ENCODE measurements around the gene PRPF40A. TPM values are rescaled to one million over a fixed set of nuclear protein-coding genes. Genes with fewer than 3 reads are reported as not detected.

The PRPF40A gene
- total RNA-seq, 1 donor from 2014 or later = 83.0 TPM

DNA sequence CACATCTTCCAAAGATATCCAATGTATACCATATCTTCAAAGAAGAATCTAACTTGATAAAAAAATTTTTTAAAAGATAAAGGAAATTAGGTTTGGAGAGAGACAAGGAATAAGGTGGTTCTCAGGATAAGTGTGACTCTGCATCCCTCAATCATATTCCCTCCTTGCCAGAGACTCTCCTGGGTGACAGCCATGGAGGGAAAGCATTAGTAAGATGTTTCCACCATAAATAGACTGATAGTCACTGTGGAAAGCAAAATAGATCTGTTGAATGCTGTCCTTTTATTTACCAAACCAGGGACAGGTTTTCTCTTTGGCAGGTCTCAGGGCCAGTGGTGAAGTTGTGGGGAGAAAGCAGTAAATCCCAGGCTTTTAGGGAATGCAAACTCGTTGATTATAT lies 107.6 kb downstream of the PRPF40A start:
- TF ChIP-seq, protein P1, sequence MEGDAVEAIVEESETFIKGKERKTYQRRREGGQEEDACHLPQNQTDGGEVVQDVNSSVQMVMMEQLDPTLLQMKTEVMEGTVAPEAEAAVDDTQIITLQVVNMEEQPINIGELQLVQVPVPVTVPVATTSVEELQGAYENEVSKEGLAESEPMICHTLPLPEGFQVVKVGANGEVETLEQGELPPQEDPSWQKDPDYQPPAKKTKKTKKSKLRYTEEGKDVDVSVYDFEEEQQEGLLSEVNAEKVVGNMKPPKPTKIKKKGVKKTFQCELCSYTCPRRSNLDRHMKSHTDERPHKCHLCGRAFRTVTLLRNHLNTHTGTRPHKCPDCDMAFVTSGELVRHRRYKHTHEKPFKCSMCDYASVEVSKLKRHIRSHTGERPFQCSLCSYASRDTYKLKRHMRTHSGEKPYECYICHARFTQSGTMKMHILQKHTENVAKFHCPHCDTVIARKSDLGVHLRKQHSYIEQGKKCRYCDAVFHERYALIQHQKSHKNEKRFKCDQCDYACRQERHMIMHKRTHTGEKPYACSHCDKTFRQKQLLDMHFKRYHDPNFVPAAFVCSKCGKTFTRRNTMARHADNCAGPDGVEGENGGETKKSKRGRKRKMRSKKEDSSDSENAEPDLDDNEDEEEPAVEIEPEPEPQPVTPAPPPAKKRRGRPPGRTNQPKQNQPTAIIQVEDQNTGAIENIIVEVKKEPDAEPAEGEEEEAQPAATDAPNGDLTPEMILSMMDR (IDR thresholded peaks at IDR 0.05) = no peak
- peaks cover 67% of the 10 kb centered on the region for H3K4me1 Mint-ChIP-seq (ENCODE audit: unreplicated experiment)
- H3K27ac Mint-ChIP-seq (ENCODE audit: unreplicated experiment) = no peak overlapping the region
- no peaks in the 10 kb centered on the region for H3K36me3 Mint-ChIP-seq (ENCODE audit: unreplicated experiment)
- no peak overlapping the region for H3K4me3 Mint-ChIP-seq (ENCODE audit: unreplicated experiment)
- H3K9me3 Mint-ChIP-seq (ENCODE audit: unreplicated experiment) = no peaks in the 10 kb centered on the region
- no peaks in the 10 kb centered on the region for H3K27me3 Mint-ChIP-seq (ENCODE audit: unreplicated experiment)
- DNase-seq (ENCODE audit: extremely low spot score, unreplicated experiment) = no peak

DNA sequence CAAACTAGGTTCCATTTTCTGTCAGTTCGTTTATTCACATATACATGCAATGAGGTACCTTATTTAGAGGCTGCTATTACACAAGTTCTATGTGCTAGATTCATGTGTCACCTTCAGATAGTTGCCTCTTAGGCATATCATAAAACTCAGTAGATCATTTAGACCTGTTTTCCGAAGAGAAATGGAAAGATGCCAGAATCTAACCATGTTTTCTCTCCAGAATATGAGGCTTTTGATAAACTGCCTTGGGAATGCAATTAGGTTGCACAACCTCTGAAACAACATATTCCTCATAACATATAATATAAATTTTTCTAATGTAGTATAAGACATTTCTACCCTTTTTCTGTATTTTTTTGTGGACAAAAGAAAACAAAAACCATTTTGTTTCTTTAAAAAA lies 108.1 kb downstream of the PRPF40A start:
- no peak for DNase-seq (ENCODE audit: extremely low spot score, unreplicated experiment)
- H3K4me3 Mint-ChIP-seq (ENCODE audit: unreplicated experiment) = no peak overlapping the region
- TF ChIP-seq, protein P1 (IDR thresholded peaks at IDR 0.05) = no peak
- H3K27me3 Mint-ChIP-seq (ENCODE audit: unreplicated experiment) = no peaks in the 10 kb centered on the region
- H3K4me1 Mint-ChIP-seq (ENCODE audit: unreplicated experiment) = peaks cover 69% of the 10 kb centered on the region
- no peak overlapping the region for H3K27ac Mint-ChIP-seq (ENCODE audit: unreplicated experiment)
- no peaks in the 10 kb centered on the region for H3K9me3 Mint-ChIP-seq (ENCODE audit: unreplicated experiment)
- H3K36me3 Mint-ChIP-seq (ENCODE audit: unreplicated experiment) = no peaks in the 10 kb centered on the region

DNA sequence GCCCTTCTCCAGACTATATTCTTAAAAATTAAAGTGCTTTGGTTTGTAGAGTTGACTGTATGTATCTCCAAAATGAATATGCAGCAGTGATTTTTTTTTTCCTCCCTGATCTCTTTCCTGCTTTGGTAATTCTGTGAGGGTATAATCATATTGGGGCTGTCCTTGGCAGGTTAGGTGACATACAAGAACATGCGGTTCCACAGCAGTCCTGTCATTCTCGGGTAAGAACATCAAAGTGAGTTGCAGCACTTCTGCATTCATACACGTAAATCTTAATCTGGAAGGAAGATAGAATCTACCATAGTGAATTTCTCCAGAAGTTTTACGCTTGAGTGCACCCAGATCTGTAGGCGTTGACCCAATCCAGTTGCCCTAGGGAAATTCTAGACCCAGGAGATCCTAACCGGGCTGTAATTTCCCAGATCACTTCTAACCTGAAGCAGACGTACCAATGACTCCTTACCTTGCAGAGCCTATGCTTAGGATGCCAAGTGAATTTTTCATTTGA lies 109.4 kb downstream of the PRPF40A start:
- Mint-ChIP-seq H3K27ac (ENCODE audit: unreplicated experiment) (no peak overlapping the region), H3K4me3 (ENCODE audit: unreplicated experiment) (no peak overlapping the region)

DNA sequence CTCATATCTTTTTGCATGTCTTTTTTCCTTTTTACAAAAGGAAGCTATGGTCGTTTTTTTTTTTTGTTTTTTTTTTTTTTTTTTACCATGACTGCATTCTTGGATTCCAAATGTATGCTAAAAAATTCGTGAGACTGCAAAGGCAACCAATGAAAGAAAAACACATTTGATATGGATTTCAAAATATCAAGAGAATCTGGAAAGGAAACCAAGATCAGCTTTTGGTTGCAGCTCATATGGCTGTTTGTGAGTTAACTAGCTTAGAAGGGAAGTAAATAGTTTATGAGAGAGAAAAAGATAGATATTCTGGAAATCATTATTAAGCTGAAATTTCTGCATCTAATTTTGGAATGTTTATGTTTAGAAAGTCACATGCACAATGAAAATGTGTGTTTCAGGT lies 110.3 kb downstream of the PRPF40A start:
- Mint-ChIP-seq H3K27me3 (ENCODE audit: unreplicated experiment) (no peaks in the 10 kb centered on the region), H3K4me3 (ENCODE audit: unreplicated experiment) (peak overlapping the region; percentile 29), H3K27ac (ENCODE audit: unreplicated experiment) (peak overlapping the region; percentile 49), H3K4me1 (ENCODE audit: unreplicated experiment) (peaks cover 57% of the 10 kb centered on the region), H3K36me3 (ENCODE audit: unreplicated experiment) (no peaks in the 10 kb centered on the region), H3K9me3 (ENCODE audit: unreplicated experiment) (no peaks in the 10 kb centered on the region)
- no peak for DNase-seq (ENCODE audit: extremely low spot score, unreplicated experiment)
- TF ChIP-seq, protein P1 (IDR thresholded peaks at IDR 0.05) = no peak

More for the DNA sequence above, 109.4 kb downstream of the PRPF40A start:
- no peaks in the 10 kb centered on the region for H3K9me3 Mint-ChIP-seq (ENCODE audit: unreplicated experiment)
- H3K4me1 Mint-ChIP-seq (ENCODE audit: unreplicated experiment) = peaks cover 63% of the 10 kb centered on the region
- no peaks in the 10 kb centered on the region for H3K27me3 Mint-ChIP-seq (ENCODE audit: unreplicated experiment)
- no peaks in the 10 kb centered on the region for H3K36me3 Mint-ChIP-seq (ENCODE audit: unreplicated experiment)
- DNase-seq (ENCODE audit: extremely low spot score, unreplicated experiment) = no peak
- TF ChIP-seq, protein P1 (IDR thresholded peaks at IDR 0.05) = no peak

DNA sequence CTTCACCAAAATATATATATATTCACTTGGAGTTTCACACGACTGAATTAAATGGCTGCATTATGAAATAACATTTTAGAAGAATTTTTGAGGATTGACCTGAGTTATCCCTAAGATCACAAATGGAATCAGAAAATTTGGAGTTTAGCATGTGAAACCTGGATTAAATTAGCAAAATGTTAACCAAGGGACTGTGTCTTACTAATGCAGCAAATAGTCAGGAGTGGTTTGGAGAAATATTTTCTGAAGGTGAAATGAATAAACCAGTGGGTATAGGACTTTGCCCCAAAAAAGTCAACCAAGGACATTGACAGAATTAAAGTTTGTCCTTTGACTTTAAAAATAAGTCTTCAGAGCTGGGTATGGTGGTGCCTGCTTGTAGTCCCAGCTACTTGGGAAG lies 111.2 kb downstream of the PRPF40A start:
- no peak for DNase-seq (ENCODE audit: extremely low spot score, unreplicated experiment)
- Mint-ChIP-seq H3K27me3 (ENCODE audit: unreplicated experiment) (no peaks in the 10 kb centered on the region), H3K4me3 (ENCODE audit: unreplicated experiment) (no peak overlapping the region), H3K27ac (ENCODE audit: unreplicated experiment) (peak overlapping the region; percentile 49), H3K36me3 (ENCODE audit: unreplicated experiment) (no peaks in the 10 kb centered on the region), H3K9me3 (ENCODE audit: unreplicated experiment) (no peaks in the 10 kb centered on the region), H3K4me1 (ENCODE audit: unreplicated experiment) (peaks cover 53% of the 10 kb centered on the region)
- TF ChIP-seq, protein P1 (IDR thresholded peaks at IDR 0.05) = no peak
